Activated naive CD8-positive, alpha-beta T cell treated with anti-CD3 and anti-CD28 coated beads, Interleukin-2, amount 50 U/mL, for 24 hours (primary cell): ENCODE measurements around the gene HGS.

Experiments used
- ATAC-seq: fragments of 150-1000 bp; cut with Tn5 transposase; one replicate; pipeline ENCODE4 v1.10.0; 2021
- DNase-seq: peaks from one replicate; pipeline ENCODE4 v3.0.0; 2021
- H3K27ac Mint-ChIP-seq: one replicate; pipeline ENCODE4 v1.8.0; 2021; ENCODE audit warnings: mild to moderate bottlenecking, mixed read lengths
- H3K27me3 Mint-ChIP-seq: one replicate; pipeline ENCODE4 v1.8.0; 2021; ENCODE audit warnings: mixed read lengths
- H3K36me3 Mint-ChIP-seq: one replicate; pipeline ENCODE4 v1.8.0; 2021; ENCODE audit warnings: low read depth, mixed read lengths
- H3K4me1 Mint-ChIP-seq: one replicate; pipeline ENCODE4 v1.8.0; 2021; ENCODE audit warnings: mixed read lengths
- H3K4me3 Mint-ChIP-seq: one replicate; pipeline ENCODE4 v1.8.0; 2021; ENCODE audit warnings: mild to moderate bottlenecking, moderate library complexity, mixed read lengths
- H3K9me3 Mint-ChIP-seq: one replicate; pipeline ENCODE4 v1.8.0; 2021; ENCODE audit warnings: mixed read lengths

The HGS gene

DNA sequence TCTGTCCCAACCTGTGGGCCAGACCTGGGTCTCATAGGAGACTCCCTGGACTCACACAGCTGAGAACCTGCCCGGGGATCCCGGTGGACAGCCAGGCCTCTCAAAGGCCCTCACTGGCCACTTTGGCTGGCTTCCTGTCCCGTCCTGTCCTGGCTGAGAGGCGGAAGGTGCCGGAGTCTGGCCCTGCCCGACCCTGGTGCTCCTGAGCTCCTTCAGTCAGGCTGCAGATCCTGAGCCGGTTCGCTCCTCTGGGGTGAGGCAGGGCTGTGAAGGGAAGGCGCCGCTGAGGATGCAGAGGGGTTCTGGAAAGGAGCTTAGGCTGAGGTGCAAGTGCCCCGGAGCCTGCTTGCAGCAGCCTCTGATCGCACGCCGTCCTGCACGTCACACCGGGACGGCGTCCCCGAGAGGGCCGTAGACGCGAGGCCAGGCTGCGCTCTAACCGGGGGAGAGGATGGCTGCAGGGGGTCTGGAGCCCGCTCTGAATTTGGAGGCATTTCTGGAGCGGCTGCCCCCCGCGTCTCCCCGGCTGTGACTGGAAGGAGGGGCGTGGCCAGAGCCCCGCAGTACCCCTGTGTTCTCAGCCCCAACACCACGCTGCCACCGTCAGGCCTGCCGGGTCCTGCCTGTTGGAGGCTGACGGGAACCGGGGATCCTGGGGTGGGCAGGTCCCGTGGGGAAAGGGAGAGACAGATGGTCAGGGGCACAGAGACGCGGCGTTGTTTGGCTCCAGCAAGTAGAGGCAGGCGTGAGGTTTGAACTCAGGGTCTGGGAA lies 4.1 kb downstream of the HGS start:
- no peak for DNase-seq
- Mint-ChIP-seq H3K27ac (no peak overlapping the region), H3K9me3 (no peaks in the 10 kb centered on the region), H3K4me3 (no peak overlapping the region), H3K36me3 (peaks cover 47% of the 10 kb centered on the region), H3K4me1 (peaks cover 31% of the 10 kb centered on the region), H3K27me3 (peaks cover 2% of the 10 kb centered on the region)
- no peak for ATAC-seq

DNA sequence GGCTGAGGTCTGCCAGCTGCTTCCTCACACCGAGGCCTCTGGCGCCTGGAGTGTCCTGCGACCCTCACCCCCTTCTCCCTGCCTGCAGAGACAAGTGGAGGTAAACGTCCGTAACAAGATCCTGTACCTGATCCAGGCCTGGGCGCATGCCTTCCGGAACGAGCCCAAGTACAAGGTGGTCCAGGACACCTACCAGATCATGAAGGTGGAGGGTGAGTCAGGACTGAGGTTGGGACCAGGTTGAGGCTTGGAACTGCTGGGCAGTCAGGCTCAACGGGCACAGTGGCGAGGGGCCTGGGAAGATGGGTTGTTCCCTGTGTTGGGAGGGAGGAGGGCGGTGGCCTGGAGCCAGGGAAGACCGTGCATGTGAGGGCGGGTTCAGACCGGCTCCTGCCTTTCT lies 4.8 kb downstream of the HGS start:
- DNase-seq (no peak), ATAC-seq (no peak)
- Mint-ChIP-seq H3K27ac (no peak overlapping the region), H3K4me3 (no peak overlapping the region), H3K36me3 (peaks cover 46% of the 10 kb centered on the region), H3K27me3 (peaks cover 2% of the 10 kb centered on the region), H3K9me3 (no peaks in the 10 kb centered on the region), H3K4me1 (peaks cover 29% of the 10 kb centered on the region)

DNA sequence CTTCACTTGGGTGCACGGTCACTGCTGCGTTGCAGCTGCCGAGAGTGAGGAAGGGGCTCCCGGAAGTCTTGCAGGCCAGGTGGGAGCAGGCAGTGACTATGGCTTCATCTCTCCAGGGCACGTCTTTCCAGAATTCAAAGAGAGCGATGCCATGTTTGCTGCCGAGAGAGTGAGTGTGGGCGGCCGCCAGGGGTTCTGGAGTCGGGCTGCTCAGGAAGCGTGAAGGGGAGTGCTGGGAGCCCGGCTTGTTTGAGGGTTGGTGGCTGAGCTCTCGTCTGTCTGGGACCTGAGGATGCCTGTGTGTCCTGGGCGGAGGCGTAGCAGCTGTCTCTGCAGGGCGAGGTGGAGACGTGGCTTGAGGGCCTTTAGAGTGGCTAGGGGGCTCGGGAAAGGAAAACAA lies 6.3 kb downstream of the HGS start:
- H3K27ac Mint-ChIP-seq = no peak overlapping the region
- peaks cover 19% of the 10 kb centered on the region for H3K4me1 Mint-ChIP-seq
- H3K36me3 Mint-ChIP-seq = peaks cover 39% of the 10 kb centered on the region

DNA sequence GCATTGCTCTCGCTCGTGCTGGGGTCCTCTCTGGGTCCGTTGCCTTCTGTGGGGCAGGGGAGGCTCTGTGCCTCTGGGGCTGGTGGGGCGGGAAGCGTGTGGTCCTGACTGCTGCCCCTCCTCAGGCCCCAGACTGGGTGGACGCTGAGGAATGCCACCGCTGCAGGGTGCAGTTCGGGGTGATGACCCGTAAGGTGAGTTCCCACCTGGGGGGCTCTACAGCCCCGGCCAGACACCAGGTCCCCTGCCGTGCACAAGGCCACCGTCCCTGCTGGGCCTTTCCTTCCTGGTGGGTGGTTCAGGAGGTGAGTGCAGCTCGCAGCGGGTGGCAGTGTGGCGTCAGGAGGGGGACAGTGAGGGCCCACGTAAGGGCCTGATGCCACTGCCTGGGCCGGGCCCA lies 6.7 kb downstream of the HGS start:
- Mint-ChIP-seq H3K36me3 (peaks cover 36% of the 10 kb centered on the region), H3K27me3 (no peaks in the 10 kb centered on the region), H3K4me1 (peaks cover 14% of the 10 kb centered on the region), H3K9me3 (no peaks in the 10 kb centered on the region), H3K4me3 (no peak overlapping the region), H3K27ac (no peak overlapping the region)
- DNase-seq = no peak
- ATAC-seq = no peak

More for the DNA sequence above, 6.3 kb downstream of the HGS start:
- H3K9me3 Mint-ChIP-seq = no peaks in the 10 kb centered on the region
- no peak overlapping the region for H3K4me3 Mint-ChIP-seq
- H3K27me3 Mint-ChIP-seq = no peaks in the 10 kb centered on the region
- ATAC-seq (no peak), DNase-seq (no peak)

DNA sequence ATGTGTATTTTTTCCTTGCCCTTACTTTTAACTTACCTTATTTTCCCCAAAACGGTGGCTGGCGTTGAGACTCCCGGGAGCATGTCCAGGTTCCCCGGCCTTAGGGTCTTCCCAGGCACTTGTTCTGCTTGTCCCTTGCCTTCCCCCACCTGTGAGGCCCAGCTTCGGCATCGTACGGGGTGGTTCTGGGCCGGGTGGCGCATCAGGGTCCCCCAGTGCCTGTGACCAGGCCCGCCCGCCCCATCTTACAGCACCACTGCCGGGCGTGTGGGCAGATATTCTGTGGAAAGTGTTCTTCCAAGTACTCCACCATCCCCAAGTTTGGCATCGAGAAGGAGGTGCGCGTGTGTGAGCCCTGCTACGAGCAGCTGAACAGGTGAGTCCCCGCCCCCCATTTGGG lies 7.4 kb downstream of the HGS start:
- no peaks in the 10 kb centered on the region for H3K9me3 Mint-ChIP-seq
- no peaks in the 10 kb centered on the region for H3K27me3 Mint-ChIP-seq
- H3K4me1 Mint-ChIP-seq = peaks cover 10% of the 10 kb centered on the region
- ATAC-seq = no peak
- H3K36me3 Mint-ChIP-seq = peaks cover 33% of the 10 kb centered on the region
- H3K4me3 Mint-ChIP-seq = no peak overlapping the region
- no peak for DNase-seq
- no peak overlapping the region for H3K27ac Mint-ChIP-seq

DNA sequence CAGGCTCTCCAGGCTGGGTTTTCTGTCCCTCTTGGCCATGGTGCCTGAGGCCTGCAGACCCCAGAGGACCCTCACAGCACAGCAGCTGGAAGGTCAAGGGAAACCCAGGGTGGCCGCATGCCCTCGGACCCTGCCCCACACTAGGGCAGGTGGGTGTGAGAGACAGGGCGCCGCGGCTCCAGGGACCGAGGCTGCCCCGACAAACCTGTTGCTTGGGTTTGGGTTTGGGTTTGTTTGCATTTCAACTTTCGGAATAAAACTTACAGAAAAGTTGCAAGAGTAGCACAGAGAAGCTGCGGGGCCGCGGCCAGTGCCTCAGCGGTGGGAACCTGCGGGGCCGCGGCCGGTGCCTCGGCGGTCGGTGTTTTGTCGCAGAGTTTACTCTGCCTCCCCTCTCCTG lies 7.8 kb downstream of the HGS start:
- Mint-ChIP-seq H3K9me3 (no peaks in the 10 kb centered on the region), H3K27ac (no peak overlapping the region), H3K4me1 (peaks cover 8% of the 10 kb centered on the region), H3K36me3 (peaks cover 30% of the 10 kb centered on the region), H3K27me3 (no peaks in the 10 kb centered on the region), H3K4me3 (no peak overlapping the region)
- ATAC-seq = no peak
- DNase-seq = no peak

DNA sequence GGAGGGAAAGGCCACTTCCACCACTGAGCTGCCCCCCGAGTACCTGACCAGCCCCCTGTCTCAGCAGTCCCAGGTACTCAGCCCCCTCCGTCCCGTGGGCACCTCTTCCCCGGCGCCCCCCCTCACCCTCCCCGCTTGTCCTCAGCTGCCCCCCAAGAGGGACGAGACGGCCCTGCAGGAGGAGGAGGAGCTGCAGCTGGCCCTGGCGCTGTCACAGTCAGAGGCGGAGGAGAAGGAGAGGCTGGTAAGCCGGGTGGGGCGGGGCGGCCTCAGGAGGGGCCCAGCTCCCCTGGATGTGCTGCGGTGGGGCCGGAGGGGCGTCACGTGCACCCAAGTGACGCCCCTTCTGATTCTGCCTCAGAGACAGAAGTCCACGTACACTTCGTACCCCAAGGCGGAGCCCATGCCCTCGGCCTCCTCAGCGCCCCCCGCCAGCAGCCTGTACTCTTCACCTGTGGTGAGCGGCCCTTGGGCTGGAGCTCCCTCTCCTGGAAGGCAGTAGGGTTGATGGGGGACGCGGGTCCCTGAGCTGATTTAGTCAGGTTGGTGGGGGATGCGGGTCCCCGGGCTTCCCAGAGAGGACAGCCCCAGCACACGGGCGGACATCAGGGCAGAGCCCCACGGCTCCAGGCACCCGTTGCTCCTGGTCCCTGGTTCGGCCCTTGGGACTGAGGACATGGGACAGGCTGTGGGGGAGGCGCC lies 9.8 kb downstream of the HGS start:
- no peak overlapping the region for H3K4me3 Mint-ChIP-seq
- ATAC-seq = no peak
- peaks cover 3% of the 10 kb centered on the region for H3K4me1 Mint-ChIP-seq
- peaks cover 32% of the 10 kb centered on the region for H3K36me3 Mint-ChIP-seq
- H3K27ac Mint-ChIP-seq = no peak overlapping the region
- H3K27me3 Mint-ChIP-seq = no peaks in the 10 kb centered on the region
- no peak for DNase-seq
- no peaks in the 10 kb centered on the region for H3K9me3 Mint-ChIP-seq

DNA sequence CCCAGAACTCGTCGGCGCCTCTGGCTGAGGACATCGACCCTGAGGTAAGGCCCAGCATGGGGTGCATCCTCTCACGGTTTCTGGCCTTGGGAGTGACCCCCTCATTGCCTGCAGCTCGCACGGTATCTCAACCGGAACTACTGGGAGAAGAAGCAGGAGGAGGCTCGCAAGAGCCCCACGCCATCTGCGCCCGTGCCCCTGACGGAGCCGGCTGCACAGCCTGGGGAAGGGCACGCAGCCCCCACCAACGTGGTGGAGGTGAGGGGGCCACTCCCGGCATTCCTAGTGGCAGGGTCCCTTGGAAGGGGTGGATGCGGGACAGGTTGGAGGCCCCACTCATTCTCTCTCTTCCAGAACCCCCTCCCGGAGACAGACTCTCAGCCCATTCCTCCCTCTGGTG lies 11.0 kb downstream of the HGS start:
- peaks cover 29% of the 10 kb centered on the region for H3K36me3 Mint-ChIP-seq
- no peaks in the 10 kb centered on the region for H3K27me3 Mint-ChIP-seq
- H3K9me3 Mint-ChIP-seq = no peaks in the 10 kb centered on the region
- DNase-seq (no peak), ATAC-seq (no peak)
- no peak overlapping the region for H3K27ac Mint-ChIP-seq
- no peak overlapping the region for H3K4me3 Mint-ChIP-seq
- H3K4me1 Mint-ChIP-seq = no peaks in the 10 kb centered on the region

DNA sequence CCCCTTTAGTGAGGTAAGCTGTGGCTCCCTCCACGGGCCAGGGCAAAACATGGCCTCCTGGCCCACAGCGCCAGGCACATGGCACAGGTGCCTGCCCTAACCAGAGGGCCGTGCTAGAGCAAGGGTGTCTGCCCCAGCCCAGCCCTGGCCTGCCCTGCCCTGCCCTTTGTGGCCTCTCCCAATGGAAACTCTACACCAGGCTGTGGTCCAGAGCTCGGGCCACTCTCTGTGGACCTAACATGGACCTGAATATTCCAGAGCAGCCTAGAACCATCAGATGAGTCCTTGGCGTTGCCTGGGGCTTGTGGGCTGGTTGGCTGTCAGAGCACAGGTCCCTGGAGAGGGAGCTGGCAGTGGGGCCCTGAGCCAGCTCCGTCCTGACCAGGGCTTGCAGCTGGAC lies 11.4 kb downstream of the HGS start:
- Mint-ChIP-seq H3K9me3 (no peaks in the 10 kb centered on the region), H3K36me3 (peaks cover 29% of the 10 kb centered on the region), H3K27me3 (no peaks in the 10 kb centered on the region), H3K27ac (no peak overlapping the region), H3K4me1 (no peaks in the 10 kb centered on the region), H3K4me3 (no peak overlapping the region)
- ATAC-seq (no peak), DNase-seq (no peak)

DNA sequence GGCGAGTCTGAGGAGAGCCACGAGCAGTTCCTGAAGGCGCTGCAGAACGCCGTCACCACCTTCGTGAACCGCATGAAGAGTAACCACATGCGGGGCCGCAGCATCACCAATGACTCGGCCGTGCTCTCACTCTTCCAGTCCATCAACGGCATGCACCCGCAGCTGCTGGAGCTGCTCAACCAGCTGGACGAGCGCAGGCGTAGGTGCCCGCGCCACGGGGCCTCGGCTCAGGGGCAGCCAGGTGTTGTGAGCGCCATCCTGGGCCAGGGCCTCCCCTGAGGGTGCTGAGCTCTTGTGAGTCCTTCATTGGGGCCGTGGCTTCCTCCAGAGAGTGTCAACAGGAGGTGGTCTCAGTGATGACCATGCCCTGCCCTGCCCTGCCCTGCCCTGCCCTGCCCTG lies 12.0 kb downstream of the HGS start:
- peaks cover 29% of the 10 kb centered on the region for H3K36me3 Mint-ChIP-seq
- H3K4me3 Mint-ChIP-seq = no peak overlapping the region
- no peak for ATAC-seq
- DNase-seq = no peak
- peaks cover 3% of the 10 kb centered on the region for H3K4me1 Mint-ChIP-seq
- H3K9me3 Mint-ChIP-seq = no peaks in the 10 kb centered on the region
- H3K27ac Mint-ChIP-seq = no peak overlapping the region
- H3K27me3 Mint-ChIP-seq = no peaks in the 10 kb centered on the region

DNA sequence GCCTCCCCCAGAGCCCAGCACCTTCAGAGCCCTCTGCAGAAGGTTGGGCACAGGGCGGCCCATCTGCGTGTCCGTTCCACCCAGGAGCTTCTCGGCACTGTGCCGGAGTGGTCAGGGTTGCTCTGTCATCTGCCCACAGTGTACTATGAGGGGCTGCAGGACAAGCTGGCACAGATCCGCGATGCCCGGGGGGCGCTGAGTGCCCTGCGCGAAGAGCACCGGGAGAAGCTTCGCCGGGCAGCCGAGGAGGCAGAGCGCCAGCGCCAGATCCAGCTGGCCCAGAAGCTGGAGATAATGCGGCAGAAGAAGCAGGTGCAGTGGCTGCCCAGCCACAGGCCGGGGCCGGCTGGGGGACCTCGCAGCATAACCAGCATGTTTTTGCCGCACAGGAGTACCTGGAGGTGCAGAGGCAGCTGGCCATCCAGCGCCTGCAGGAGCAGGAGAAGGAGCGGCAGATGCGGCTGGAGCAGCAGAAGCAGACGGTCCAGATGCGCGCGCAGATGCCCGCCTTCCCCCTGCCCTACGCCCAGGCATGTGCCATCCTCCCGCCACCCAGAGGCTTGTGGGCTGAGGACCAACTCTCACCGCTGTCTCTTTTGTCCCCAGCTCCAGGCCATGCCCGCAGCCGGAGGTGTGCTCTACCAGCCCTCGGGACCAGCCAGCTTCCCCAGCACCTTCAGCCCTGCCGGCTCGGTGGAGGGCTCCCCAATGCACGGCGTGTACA lies 12.6 kb downstream of the HGS start:
- DNase-seq (no peak), ATAC-seq (no peak)

DNA sequence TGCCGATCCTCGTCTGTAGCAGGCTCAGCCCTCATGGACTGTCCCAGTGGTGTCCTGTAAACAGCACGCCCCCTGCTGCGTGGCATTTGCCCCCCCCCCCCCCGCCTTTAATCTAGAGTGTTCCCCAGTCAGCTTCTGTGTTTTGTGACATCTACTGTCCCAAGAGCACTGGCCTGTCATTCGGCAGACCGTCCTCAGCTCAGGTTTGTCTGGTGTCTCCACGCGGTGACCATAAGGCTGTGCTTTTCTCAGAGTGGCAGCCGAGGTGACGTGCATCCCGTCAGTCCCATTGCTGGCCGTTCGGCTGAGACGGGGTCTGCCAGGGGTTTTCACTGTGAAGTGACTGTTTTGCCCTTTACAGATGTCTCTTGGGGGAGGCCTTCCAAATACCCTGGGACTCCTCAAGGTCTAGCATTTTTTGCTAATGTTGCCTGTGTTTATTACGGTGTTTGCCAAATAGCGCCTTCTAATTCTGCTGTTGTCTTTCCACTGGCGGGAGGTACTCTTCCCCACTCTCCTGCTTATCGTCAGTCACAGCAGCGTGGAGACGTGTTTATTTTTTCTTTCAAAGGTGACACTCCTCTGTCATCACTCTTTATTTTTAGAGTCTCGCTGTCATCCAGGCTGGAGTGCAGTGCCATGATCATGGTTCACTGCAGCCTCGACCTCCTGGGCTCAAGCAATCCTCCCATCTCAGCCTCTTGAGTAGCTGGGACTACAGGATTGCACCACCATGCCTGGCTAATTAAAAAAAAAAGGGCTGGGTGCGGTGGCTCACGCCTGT lies 13.6 kb downstream of the HGS start:
- H3K4me1 Mint-ChIP-seq = peaks cover 15% of the 10 kb centered on the region
- H3K9me3 Mint-ChIP-seq = no peaks in the 10 kb centered on the region
- H3K36me3 Mint-ChIP-seq = peaks cover 33% of the 10 kb centered on the region
- H3K4me3 Mint-ChIP-seq = no peak overlapping the region
- no peak for DNase-seq
- no peak overlapping the region for H3K27ac Mint-ChIP-seq
- no peaks in the 10 kb centered on the region for H3K27me3 Mint-ChIP-seq
- no peak for ATAC-seq

More for the DNA sequence above, 12.6 kb downstream of the HGS start:
- H3K27ac Mint-ChIP-seq = no peak overlapping the region
- no peak overlapping the region for H3K4me3 Mint-ChIP-seq
- no peaks in the 10 kb centered on the region for H3K27me3 Mint-ChIP-seq
- no peaks in the 10 kb centered on the region for H3K9me3 Mint-ChIP-seq
- H3K4me1 Mint-ChIP-seq = peaks cover 8% of the 10 kb centered on the region
- peaks cover 32% of the 10 kb centered on the region for H3K36me3 Mint-ChIP-seq

DNA sequence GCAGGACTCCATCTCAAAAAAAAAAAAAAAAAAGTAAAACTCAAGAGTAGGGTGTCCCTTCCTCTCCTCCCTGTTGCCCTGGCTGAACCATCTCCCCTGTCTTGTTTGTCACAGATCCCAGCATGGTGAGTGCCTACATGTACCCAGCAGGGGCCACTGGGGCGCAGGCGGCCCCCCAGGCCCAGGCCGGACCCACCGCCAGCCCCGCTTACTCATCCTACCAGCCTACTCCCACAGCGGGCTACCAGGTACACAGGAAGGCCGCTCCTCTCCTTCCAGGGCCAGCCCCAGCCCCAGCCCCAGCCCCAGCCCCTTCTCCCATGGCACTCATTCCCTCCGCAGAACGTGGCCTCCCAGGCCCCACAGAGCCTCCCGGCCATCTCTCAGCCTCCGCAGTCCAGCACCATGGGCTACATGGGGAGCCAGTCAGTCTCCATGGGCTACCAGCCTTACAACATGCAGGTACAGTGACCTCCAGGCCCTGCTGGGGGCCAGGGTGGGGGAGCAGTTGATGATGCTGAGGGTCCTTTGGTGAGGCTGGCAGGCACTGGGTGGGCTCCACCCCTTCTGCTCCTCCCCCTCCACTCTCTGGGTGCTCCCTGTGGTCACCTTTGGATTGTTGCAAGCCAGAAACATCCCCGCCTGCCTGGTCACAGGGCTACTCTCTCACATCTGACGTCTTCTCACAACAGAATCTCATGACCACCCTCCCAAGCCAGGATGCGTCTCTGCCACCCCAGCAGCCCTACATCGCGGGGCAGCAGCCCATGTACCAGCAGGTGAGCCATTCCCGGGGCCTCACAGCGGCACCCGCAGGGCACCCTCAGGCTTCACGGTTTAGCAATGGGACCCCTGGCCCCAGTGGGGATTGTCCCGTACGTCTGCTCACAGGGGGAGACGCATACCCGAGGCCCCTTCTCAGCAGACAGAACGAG lies 16.8 kb downstream of the HGS start:
- no peak for DNase-seq
- no peak for ATAC-seq
- H3K9me3 Mint-ChIP-seq = no peaks in the 10 kb centered on the region
- H3K36me3 Mint-ChIP-seq = peaks cover 45% of the 10 kb centered on the region
- peaks cover 24% of the 10 kb centered on the region for H3K4me1 Mint-ChIP-seq
- H3K27me3 Mint-ChIP-seq = no peaks in the 10 kb centered on the region
- H3K4me3 Mint-ChIP-seq = peak overlapping the region; percentile 90
- H3K27ac Mint-ChIP-seq = peak overlapping the region; percentile 8
